ENCODE results near the gene ATXN1. TPM values are rescaled to one million over a fixed set of nuclear protein-coding genes. Genes with fewer than 3 reads are reported as not detected.

ATXN1 gene
- total RNA-seq, 1 donor from 2014 or later = 6.1 TPM

DNA sequence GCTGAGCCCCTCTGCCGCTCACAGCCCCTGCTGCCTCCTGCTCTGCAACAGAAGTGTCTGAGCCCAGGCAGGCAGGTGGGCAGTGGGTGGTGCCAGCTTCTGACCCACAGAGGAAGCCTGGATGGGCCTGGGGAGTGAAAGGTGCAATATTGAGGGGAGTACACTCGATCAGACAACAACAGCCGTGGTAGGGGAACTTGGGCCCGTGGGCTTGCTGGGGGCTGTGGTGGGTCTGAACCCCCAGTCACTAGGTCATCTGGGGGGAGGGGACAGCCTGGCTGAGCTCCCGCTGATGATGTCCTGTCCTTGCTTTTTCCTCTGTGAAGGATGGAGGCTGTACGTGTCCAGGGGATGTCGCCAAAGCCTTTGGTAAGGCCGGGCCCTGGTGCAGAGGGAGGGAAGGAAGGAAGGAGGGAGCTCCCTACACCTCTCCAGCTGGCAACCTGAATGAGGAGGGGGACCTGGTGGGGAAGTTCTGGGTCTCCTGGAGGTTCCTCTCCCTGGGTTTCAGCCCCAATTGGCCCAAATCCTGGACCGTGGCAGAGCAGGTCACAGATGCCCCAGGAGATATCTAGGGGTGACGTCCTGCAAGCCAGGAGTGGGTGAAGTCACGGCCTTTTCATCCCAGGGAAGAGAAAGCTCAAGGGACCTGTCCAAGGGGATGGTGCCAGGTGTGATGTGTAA is 475.7 kb downstream of the ATXN1 start:
- TF ChIP-seq, protein P1, sequence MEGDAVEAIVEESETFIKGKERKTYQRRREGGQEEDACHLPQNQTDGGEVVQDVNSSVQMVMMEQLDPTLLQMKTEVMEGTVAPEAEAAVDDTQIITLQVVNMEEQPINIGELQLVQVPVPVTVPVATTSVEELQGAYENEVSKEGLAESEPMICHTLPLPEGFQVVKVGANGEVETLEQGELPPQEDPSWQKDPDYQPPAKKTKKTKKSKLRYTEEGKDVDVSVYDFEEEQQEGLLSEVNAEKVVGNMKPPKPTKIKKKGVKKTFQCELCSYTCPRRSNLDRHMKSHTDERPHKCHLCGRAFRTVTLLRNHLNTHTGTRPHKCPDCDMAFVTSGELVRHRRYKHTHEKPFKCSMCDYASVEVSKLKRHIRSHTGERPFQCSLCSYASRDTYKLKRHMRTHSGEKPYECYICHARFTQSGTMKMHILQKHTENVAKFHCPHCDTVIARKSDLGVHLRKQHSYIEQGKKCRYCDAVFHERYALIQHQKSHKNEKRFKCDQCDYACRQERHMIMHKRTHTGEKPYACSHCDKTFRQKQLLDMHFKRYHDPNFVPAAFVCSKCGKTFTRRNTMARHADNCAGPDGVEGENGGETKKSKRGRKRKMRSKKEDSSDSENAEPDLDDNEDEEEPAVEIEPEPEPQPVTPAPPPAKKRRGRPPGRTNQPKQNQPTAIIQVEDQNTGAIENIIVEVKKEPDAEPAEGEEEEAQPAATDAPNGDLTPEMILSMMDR (conservative IDR thresholded peaks at IDR 0.05; ENCODE audit: low read depth, low read length) = no peak
- no peak for DNase-seq (ENCODE audit: low read depth)
- no peak overlapping the region for H3K4me3 ChIP-seq (ENCODE audit: low read depth, low read length)

DNA sequence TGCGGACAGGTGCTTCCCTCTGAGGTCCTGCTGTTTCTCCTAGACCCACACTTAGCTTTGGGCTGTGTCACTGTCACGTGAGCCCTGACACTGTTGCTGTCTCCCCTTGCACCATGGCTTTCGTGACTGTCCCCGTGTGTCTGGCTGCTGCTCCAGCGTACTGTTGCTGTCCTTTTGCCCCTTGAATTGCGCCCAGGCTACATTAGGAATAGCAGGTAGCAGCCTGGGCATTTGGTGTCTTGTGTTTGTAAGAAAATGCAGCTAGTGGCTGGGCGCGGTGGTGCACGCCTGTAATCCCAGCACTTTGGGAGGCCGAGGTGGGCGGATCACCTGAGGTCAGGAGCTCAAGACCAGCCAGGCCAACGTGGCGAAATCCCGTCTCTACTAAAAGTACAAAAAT is 476.8 kb downstream of the ATXN1 start:
- no peak overlapping the region for H3K4me3 ChIP-seq (ENCODE audit: low read depth, low read length)
- TF ChIP-seq, protein P1 (conservative IDR thresholded peaks at IDR 0.05; ENCODE audit: low read depth, low read length) = no peak
- no peak for DNase-seq (ENCODE audit: low read depth)

DNA sequence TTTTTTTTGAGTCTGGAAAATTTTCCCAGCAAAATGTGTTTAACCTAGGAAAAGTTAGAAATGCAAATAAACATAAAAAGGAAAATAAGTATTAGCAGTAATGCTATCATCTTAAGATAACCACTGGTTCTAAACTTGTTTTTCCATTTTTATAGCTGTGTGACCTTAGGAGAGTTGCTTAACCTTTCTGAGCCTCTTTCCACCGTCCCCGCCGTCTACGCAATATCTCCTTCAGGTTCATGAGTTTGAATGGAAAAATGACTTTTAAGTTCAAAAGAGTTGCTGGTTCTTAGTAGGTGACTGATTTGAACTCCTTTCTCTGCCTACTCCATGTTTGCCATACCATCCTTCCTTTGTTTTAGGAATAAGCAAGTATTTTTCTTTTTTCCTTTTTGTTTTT is 478.9 kb downstream of the ATXN1 start:
- TF ChIP-seq, protein P1 (conservative IDR thresholded peaks at IDR 0.05; ENCODE audit: low read depth, low read length) = no peak
- DNase-seq (ENCODE audit: low read depth) = no peak
- no peak overlapping the region for H3K4me3 ChIP-seq (ENCODE audit: low read depth, low read length)

DNA sequence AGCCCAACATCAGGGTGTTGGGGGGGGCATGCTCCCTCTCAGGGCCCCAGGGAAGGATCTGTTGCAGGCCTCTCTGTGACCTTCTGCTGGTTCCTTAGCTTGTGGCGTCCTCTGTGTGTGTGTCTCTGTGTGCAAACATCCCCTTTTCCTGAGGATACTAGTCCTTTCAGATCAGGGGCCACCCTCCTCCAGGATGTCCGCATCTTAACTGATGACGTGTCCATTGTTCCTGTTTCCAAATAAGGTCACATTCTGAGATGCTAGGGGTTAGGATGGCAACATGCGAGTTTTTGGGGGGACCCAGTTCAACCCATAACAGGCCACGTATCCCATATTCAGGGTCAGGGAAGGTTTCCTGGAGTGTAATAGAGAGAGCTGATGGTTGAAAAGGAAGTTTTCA is 482.0 kb downstream of the ATXN1 start:
- DNase-seq (ENCODE audit: low read depth) = no peak
- TF ChIP-seq, protein P1 (conservative IDR thresholded peaks at IDR 0.05; ENCODE audit: low read depth, low read length) = no peak
- H3K4me3 ChIP-seq (ENCODE audit: low read depth, low read length) = no peak overlapping the region

DNA sequence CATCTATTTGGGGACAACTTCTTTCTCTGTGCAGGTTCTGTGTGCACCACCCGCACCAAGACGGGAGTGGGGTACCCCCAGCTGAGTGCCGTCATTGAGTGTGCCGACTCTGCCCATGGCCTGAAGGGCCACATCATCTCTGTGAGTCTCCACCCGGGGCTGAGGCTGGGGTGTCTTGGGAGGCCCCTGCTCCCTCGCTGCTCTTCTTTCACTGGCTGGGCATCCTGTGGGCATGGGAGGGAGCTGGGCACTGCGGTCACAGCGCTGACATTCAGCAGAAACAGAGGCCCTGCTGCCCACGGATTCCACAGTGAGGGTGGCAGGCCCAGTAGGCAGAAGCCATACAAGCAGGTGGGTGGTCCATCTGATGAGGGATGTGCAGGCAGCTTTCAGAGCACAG is 482.5 kb downstream of the ATXN1 start:
- TF ChIP-seq, protein P1 (conservative IDR thresholded peaks at IDR 0.05; ENCODE audit: low read depth, low read length) = no peak
- DNase-seq (ENCODE audit: low read depth) = no peak
- no peak overlapping the region for H3K4me3 ChIP-seq (ENCODE audit: low read depth, low read length)

DNA sequence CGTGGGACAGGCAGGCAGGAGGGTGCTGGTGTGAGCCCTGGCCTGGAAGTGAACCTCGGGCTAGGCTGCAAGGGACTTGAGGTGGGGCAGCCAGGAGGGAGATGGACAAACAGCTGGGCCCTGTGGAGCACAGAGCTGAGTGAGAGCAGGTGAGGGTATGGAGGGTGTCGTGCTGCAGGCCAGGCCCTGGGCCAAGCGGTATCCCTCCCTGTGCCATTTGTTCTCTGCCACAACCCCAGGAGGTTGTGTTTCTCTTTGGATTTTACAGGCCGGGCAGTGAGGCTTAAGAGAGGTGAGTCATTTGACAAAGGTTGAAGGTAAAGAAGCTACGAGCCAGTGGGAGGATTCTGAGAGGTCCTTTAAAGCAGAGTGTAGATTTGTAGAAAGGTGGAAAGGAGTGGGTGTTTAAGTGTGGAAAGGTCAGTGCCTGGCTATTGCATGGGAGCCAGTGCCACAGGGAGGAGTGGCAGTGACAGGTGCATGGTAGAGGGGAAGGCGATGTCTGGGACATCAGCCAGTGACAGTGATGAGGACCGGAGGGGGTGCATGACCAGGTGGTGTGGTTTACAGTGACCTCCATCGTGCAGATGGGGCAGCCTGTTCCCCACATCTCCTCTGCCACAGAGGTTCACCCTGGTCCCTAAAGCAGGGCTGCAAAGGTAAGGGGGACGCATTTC is 483.1 kb downstream of the ATXN1 start:
- DNase-seq (ENCODE audit: low read depth) = no peak
- TF ChIP-seq, protein P1 (conservative IDR thresholded peaks at IDR 0.05; ENCODE audit: low read depth, low read length) = no peak
- no peak overlapping the region for H3K4me3 ChIP-seq (ENCODE audit: low read depth, low read length)

All from epithelial cell of proximal tubule (primary cell).